Fibroblast of upper back skin (primary cell): ENCODE data around the gene ANKRD10.

Experiments used
- DNase-seq: peaks from one replicate; pipeline ENCODE4 v3.0.0-alpha.2; 2013

ANKRD10 gene

DNA sequence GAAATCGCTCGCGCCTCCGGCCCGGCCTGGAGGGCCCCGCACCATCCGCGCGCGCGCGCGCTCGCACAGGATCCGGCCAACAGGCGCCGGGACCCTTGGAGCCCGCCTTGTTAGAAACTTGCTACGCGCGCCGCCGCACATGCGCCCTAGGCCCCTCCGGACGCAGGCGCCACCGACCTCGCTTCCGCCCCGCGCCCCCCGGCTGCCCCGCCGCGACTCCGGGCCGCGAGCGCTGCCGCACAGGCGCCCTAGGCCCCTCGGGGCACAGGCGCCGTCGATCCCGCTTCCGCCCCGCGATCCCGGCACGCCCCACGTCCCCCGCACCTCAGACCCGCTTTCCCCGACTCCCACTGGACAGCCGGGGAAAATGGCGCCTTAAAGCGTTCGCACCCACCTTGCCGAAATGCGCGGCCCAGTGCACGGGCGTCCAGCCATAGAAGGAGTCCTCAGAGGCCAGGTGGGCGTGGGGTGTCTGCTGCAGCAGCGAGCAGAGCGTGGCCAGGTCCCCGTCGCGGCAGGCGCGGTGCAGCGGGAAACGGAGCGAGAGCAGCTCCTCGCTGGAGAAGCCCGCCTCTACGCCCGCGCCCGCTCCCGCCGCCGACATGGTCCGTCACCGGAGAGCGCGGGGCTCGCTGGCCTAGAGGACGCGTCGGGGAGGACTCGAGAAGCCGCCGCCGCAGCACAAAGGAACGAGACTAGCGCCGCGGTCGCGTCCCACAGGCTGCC, 375 bp downstream of the ANKRD10 start:
- DNase-seq, result peak; percentile 74

GRCh38 chr13:110914081-110914330, 863 bp downstream of the ANKRD10 start:
- DNase-seq, result no peak

DNA sequence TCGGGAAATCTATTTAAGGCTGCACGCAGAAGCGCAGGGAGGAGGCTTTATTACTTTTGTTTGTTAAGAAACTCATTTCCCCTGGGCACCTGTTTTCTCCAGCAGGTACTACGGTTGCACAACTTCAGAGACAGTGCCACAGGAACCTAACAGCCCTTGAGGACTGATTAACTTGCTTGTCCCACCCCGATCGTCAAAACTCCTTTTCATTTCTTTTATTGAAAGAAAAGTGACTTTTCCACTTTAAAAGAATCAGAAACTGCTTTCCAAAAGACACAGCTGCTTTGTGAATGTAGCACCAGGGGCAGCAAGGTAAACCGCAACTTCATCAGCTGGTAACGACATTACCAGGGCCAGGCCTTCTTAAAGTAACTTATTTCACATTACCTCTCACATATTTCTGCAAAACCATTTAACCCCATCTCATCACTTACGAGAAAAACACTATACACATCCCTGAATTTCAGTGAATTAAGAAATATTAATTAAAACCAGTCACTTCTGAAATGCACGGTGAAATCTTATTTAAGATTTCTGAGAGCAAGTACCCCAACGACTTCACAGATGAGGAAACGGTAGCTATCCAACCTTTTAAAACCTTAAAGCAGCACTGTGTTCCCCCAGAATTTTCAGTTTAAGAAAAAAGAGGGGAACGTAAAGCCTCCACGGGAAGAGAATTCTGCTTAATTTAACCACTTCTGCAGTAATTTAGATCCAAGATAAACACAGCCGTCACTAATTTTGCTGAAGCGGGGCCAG, 1.4 kb downstream of the ANKRD10 start:
- no peak for DNase-seq

DNA sequence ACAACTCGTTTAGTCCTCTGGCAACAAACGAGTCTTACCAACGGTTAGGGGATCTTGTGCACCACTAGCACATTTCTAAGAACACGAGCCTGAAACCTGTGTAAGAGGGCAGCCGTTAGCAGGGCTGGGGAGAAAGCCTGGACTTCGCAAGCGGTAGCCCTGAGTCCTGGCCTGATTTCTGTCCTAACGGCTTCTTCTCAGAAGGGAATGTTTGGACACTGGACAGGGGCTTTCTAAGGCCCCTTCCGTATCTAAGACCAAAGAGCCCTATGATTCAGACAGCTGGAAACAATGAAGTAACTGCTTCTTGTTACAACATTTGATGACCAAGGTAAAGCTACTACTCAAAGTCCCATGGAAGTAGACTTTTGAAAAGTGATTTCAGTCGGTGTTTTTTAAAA, 2.2 kb downstream of the ANKRD10 start:
- peak; percentile 38 for DNase-seq

DNA sequence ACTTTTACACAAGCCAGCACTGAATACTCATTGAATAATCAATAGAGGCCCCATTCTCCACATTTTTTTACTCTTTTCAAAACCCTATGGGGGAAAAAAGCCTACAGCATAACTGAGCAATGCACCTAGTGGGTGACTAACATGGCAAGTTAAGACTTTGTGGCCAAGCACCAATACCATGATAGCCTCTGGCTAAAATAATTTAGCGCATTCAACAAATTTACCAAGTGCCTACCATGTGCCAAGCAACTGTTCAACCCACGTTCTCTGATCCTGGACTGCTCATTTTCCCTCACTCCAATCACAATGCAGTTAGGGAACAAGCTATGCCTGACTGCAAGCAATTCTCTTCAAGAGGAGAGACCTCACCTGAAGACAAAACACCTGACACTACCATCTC, 3.0 kb downstream of the ANKRD10 start:
- no peak for DNase-seq

- no peak for DNase-seq
Observed at GRCh38 chr13:110910013-110910890, 4.6 kb downstream of the ANKRD10 start.

DNA sequence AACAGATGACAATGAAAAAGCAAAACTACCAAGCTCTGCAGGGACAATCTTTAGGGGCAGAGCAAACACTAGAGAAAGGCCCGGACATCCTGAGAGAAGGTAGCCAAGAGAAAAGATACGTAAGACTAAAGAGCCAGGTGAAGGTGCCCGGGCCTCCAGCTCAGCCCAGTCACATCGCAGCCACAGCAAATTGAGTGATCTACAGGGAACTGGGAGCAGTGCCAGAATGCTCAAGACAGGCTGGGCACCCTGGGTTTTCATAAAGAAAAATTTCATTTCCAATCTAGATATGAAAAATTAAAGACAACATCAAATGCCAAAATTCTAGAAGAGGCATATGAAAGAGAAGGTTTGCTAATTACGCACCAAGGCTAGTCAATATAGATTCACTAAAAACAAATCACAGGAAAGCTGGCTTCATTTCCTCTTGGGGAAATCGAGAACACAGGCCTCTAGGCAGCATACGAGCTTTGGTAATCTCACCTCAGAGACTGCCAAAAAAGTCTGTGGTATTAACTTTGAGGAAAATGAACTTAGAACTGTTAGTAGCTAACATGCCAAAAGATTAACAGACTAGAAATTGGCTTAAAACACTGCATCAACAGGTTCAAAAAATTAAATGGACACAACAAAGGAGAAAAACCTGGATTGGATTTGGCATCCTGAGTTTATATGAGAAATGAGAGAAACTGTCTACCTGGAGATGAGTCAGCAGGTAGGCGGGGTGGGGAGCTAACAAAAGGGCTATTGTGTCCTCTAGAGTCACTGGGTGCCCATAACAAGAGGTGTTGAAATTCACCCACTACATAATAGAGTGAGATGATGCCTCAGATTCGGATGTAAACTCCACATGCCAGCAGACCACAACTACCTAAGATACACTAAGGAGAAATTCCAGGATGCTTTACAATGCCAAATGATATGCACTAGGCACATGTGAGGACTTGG, 6.6 kb downstream of the ANKRD10 start:
- DNase-seq, result peak; percentile 33

GRCh38 chr13:110907301-110907700, 7.6 kb downstream of the ANKRD10 start:
- DNase-seq, result no peak

GRCh38 chr13:110904748-110905147, 10.1 kb downstream of the ANKRD10 start:
- DNase-seq, result no peak

GRCh38 chr13:110902370-110902769, 12.5 kb downstream of the ANKRD10 start:
- DNase-seq, result no peak

DNA sequence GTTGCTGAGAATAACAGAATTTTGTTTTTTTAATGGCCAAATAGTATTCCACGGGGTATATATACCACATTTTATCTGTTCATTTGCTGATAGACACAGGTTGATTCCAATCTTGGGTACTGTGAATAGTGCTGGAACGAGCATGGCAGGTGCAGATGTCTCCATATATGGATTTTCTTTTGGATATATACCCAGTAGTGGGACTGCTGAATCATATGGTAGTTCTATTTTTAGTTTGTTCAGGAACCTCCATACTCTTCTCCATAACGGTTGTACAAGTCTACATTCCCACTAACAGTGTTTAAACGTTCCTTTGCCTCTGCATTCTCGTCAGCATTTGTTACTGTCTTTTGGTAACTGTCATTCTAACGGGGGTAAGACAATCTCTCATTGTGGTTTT, 17.3 kb downstream of the ANKRD10 start:
- no peak for DNase-seq

DNA sequence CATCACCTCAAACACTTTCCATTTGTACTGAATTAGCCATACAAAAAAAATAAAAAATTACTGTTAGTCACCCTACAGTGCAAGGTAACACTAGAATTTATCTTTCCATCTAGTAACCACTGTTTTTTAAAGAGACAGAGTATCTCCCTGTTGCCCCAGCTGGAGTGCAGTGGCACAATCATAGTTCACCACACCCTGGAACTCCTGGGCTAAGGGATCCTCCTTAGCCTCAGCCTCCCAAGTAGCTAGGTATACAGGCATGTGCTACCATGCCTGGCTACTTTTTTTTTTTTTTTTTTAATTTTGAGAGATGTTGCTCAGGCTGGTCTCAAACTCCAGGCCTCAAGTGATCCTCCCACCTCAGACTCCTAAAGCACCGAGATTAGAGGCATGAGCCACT, 17.9 kb downstream of the ANKRD10 start:
- no peak for DNase-seq

DNA sequence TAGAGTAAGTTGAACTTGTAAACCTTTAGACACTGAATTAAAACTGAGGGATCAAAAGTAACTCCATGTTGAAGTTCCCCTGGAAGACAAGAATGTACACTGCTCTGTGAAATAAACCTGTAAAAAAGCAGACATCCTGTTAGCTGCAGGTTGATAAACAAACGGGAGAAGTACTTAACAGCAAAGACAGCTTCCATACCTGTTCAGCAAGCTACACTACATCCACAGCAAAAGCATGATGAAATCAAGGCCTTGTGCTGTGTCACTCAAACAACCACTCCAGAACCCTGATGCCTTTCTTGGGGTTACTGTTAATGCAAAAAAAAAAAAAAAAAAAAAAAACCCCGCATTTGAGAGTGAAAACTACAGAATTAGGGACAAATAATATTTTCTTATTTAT, 20.8 kb downstream of the ANKRD10 start:
- no peak for DNase-seq

DNA sequence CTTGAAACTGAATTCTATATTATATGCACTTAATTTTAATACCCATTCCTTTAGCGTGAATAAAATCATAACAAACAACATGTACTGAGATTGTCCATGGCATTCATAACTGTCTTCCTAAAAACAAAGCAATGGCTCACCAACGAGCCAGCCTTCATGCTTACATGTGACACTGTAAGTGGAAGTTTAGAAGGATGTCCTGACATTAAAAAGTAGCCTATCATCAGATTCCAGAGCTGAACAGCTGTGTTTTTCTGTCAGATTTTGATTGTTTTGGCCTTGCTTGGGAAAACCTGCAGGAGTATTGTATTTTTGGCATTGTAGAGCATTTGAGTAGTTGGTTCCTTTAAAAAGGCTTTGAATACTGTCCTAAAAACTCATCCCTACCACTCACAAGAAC, 21.3 kb downstream of the ANKRD10 start:
- no peak for DNase-seq

- DNase-seq, result no peak
Observed at GRCh38 chr13:110890279-110891165, 24.3 kb downstream of the ANKRD10 start.

GRCh38 chr13:110888390-110888789, 26.5 kb downstream of the ANKRD10 start:
- no peak for DNase-seq

- DNase-seq, result no peak
Observed at GRCh38 chr13:110887597-110888333, 27.1 kb downstream of the ANKRD10 start.

DNA sequence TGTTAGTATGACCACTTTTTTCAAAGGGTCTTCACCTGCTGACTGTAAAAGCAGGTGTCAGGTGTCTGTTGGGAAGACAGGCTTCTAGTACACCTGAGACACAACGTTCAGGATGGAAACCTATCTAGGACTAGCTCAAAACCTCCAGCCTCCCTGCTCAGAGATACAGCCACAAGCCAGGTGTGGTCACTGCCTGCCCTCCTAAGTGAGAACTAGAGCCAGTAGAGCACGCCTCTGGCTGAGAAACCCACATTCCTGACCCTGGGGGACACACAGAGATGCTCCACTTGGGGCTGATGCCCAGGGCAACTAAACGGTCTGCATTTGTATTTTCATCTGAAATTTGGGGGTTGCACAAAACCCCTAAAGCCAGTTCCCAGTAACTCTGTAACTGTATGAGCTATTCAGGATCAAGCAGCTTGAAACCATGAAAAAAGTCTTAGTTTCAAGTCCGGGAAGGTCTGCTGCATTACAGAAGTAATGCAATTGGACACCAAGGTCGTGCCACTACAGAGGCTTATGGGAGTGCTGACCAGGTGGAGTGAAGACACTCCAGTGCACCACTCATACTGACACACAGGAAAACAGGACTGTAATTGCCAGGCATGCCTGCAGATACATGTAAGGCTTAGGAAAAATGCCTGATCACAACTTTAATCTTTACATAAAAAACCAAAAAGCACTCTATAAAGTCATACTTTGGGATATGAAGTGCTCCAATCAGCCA, 27.8 kb downstream of the ANKRD10 start:
- DNase-seq, result no peak

DNA sequence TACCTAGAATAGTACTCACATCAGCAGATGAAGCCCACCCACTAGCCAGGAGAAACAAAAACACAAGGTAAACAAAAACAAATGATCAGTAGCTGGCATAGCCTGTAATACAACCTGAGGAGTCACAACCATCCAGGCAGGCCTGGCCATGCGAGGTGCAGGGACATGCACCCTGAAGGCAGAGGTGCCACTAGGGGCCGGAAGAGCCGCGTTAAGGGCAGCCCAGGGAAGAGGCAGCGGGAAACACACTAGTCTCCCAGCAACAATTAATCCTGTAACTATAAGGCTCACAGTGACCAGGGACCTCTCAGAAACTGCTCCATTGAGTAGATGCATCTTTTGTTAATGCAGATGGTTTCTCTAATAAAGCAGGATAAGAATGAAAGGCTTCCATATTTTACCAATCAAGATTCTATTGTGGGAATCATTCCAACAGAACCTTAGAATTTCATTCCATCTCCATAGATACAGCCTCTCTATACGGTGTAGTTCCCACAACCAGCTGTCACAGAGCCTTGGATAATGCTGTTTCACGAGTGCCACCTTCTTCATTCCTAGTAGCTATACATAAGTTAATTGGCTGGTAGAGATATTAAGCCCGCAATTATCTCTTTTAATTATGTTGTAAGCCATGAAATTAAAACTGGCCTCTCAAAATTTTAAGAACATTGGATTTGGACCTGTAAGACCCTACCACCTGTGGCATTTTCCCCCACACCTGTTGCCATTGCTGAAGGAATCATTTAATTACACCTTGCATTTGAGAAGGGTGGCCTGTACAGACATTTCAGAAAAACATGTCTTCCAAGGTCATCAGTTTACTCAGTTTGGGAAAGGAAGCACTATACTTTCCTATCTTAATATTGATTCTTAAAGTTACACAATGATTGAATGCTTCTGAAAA, 28.7 kb downstream of the ANKRD10 start:
- no peak for DNase-seq
